ENCODE measurements around the gene OGT.

- TF ChIP-seq CTCF (tag by site-specific recombination; IDR thresholded peaks at IDR 0.05) (no peak), ZBTB7A (tag by site-specific recombination; IDR thresholded peaks at IDR 0.05; ENCODE audit: low read depth) (no peak), OSR2 (tag by site-specific recombination; IDR thresholded peaks at IDR 0.05) (no peak), REST (tag by site-specific recombination; IDR thresholded peaks at IDR 0.05) (no peak), ZNF692 (tag by site-specific recombination; IDR thresholded peaks at IDR 0.05) (no peak), ZNF639 (tag by site-specific recombination; IDR thresholded peaks at IDR 0.05) (no peak), ZFP41 (tag by site-specific recombination; IDR thresholded peaks at IDR 0.05; ENCODE audit: borderline replicate concordance) (no peak), ZNF398 (tag by site-specific recombination; IDR thresholded peaks at IDR 0.05) (no peak), ZNF544 (tag by site-specific recombination; IDR thresholded peaks at IDR 0.05) (no peak), ZNF138 (tag by site-specific recombination; IDR thresholded peaks at IDR 0.05; ENCODE audit: borderline replicate concordance) (no peak), ZBTB21 (tag by site-specific recombination; IDR thresholded peaks at IDR 0.05) (no peak), ZNF18 (tag by site-specific recombination; IDR thresholded peaks at IDR 0.05) (no peak), KLF16 (tag by site-specific recombination; IDR thresholded peaks at IDR 0.05) (no peak), ELK4 (IDR thresholded peaks at IDR 0.05; ENCODE audit: borderline replicate concordance, low read depth, low read length) (no peak)
Measured at GRCh38 chrX:71617742-71618141, 84.8 kb downstream of the OGT start.

Data from HEK293 (cell line).